H1 (cell line): ENCODE results near the gene JAG1. TPM values are rescaled to one million over a fixed set of nuclear protein-coding genes. Genes with fewer than 3 reads are reported as not detected.

Source experiments
- CTBP2 ChIP-seq: IDR thresholded peaks from 2 replicates; pipeline ENCODE4 v1.7.0; 2011; ENCODE audit warnings: borderline replicate concordance, mild to moderate bottlenecking, moderate library complexity, mixed read lengths, low read length; ENCODE audit not compliant: insufficient read depth, insufficient read length
- EGR1 ChIP-seq: IDR thresholded peaks from 2 replicates; pipeline ENCODE4 v1.6.1; 2011; ENCODE audit warnings: low read depth, low read length, borderline replicate concordance
- SP1 ChIP-seq: IDR thresholded peaks from 2 replicates; pipeline ENCODE4 v1.6.1; 2011; ENCODE audit warnings: low read depth, low read length
- TAF1 ChIP-seq: IDR thresholded peaks from 2 replicates; pipeline ENCODE4 v1.6.1; 2011; ENCODE audit warnings: mild to moderate bottlenecking, low read depth, low read length
- TAF7 ChIP-seq: optimal IDR thresholded peaks from 2 replicates; pipeline ENCODE3; 2011; ENCODE audit warnings: low read depth, mild to moderate bottlenecking, inconsistent platforms, low read length, moderate library complexity, borderline replicate concordance
- TEAD4 ChIP-seq: IDR thresholded peaks from 2 replicates; pipeline ENCODE4 v1.6.1; 2012; ENCODE audit warnings: low read depth, low read length, inconsistent platforms, mixed read lengths
- polyA plus RNA-seq, 7 experiments: library from polyadenylated mRNA; depleted of rRNA in 3 of 7; stranded (reverse) in 5 of 7; unstranded in 2 of 7; fragments of >200 nt in 5 of 7; fragments of 200-250 nt in 2 of 7; gene quantifications; 1 replicate in 5 of 7; 2 replicates in 1 of 7; 4 replicates in 1 of 7; pipeline versions ENCODE4 v1.2.1 to v1.2.3, GENCODE V29; 2011 to 2013; ENCODE audit warnings: missing spikeins in 2 of 7, mixed read lengths in 2 of 7
- total RNA-seq: library from RNA; stranded (reverse); fragmentation: NEBNext Ultra II Directional; extraction: Animal tissue kit (Norgen Biotek cat#: 25700); gene quantifications from 2 replicates; pipeline ENCODE4 v1.2.1, GENCODE V29; 2021

Gene JAG1
- total and polyA plus RNA-seq, 2 of the 8 experiments (the other 6 are each of a cell fraction or from before 2014, with no cell fraction given): 13.5 to 27.3 TPM

DNA sequence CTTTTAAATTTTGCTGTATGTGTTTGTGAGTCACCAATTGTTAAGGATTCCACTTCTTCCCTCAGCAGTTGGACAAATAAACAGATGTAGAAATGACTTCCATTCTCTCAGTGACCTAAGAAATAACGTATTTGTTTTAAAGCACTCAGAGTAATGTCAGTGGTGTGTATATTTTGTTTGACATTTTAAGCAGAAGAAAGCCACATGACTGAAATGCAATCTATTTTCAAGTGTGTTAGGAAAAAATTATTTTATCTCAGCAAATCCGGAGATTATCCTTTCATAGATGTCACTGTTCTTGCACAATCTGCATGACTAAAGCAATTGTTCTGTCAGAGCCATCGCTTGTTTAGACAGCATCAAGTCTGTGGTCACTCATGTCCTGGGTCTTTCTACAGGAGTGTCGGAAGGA lies 77.1 kb downstream of the JAG1 start (continued):
- no peak for TF ChIP-seq TAF7
- TF ChIP-seq CTBP2: no peak
- no peak for TF ChIP-seq SP1
- TF ChIP-seq TEAD4: no peak
- TF ChIP-seq EGR1: no peak
- no peak for TF ChIP-seq TAF1
